Ascending aorta (tissue), 2 donors: Measurements from ENCODE around the gene GARRE1. TPM values are rescaled to one million over a fixed set of nuclear protein-coding genes. Genes with fewer than 3 reads are reported as not detected.

Source experiments
- DNase-seq, 2 donors: peaks; one replicate each; pipeline ENCODE4 v3.0.0-alpha.2; 2019; ENCODE audit warnings: low spot score in 2 of 2
- H3K27ac ChIP-seq, 2 donors: fragments of 200-600 bp; sonication (generic); one replicate each; pipeline ENCODE4 v1.5.1; 2016 to 2017; ENCODE audit warnings: mild to moderate bottlenecking in 1 of 2
- H3K27me3 ChIP-seq: fragments of 200-600 bp; sonication (generic); one replicate; pipeline ENCODE4 v1.5.1; 2017
- H3K36me3 ChIP-seq, 2 donors: fragments of 200-600 bp; sonication (generic); one replicate each; pipeline ENCODE4 v1.5.1; 2016
- H3K4me1 ChIP-seq, 2 donors: fragments of 200-600 bp; sonication (generic); one replicate each; pipeline ENCODE4 v1.5.1; 2016 to 2017; ENCODE audit warnings: mild to moderate bottlenecking in 1 of 2
- H3K4me3 ChIP-seq, 2 donors: fragments of 200-600 bp; sonication (generic); one replicate each; pipeline ENCODE4 v1.5.1; 2016 to 2017; ENCODE audit warnings: mild to moderate bottlenecking in 1 of 2
- H3K9me3 ChIP-seq, 2 donors: fragments of 200-600 bp; sonication (generic); one replicate each; pipeline ENCODE4 v1.5.1; 2016
- CTCF ChIP-seq, 3 experiments: fragments of 200-600 bp in 2 of 3; fragments of 450-650 bp in 1 of 3; sonication (generic) in 2 of 3; IDR thresholded peaks; one replicate each; pipeline ENCODE4 v1.5.1; 2016 to 2019; ENCODE audit warnings: antibody characterized with exemption in 3 of 3, mild to moderate bottlenecking in 1 of 3, moderate library complexity in 1 of 3
- intact Hi-C: fragments of 100-400 bp; cut with DNase I; formaldehyde crosslinking; loops from one replicate; pipeline ENCODE4 v1.15.1; 2023
- total RNA-seq: library from RNA; depleted of rRNA; stranded (reverse); fragments of >200 nt; gene quantifications from one replicate; pipeline ENCODE4 v1.1.0, GENCODE V29; 2016

GARRE1 gene
- total RNA-seq, 1 donor from 2014 or later: 59.2 TPM

- Histone ChIP-seq H3K4me1 (peaks cover 3 to 42% of the 10 kb centered on the region in 2 donors), H3K4me3 (no peak overlapping the region), H3K27me3 (no peaks in the 10 kb centered on the region), H3K36me3 (no peaks in the 10 kb centered on the region), H3K9me3 (no peaks in the 10 kb centered on the region), H3K27ac (peak overlapping the region; percentile 95 to 98)
- no peak for TF ChIP-seq CTCF (IDR thresholded peaks at IDR 0.05)
- intact Hi-C loops: loop anchor here (5.0 to 10.0 kb wide), 2 partner anchors 80 to 227 kb away; partner anchors contain the start of gene WTIP
- no peak for DNase-seq
Measured at GRCh38 chr19:34257559-34257924, 3.2 kb downstream of the GARRE1 start.

GRCh38 chr19:34259367-34260095 is 5.2 kb downstream of the GARRE1 start:
- no peaks in the 10 kb centered on the region for H3K36me3 ChIP-seq
- peaks cover 3 to 42% of the 10 kb centered on the region in 2 donors for H3K4me1 ChIP-seq
- no peaks in the 10 kb centered on the region for H3K27me3 ChIP-seq
- TF ChIP-seq CTCF (IDR thresholded peaks at IDR 0.05): no peak
- H3K9me3 ChIP-seq: no peaks in the 10 kb centered on the region
- H3K4me3 ChIP-seq: no peak overlapping the region
- intact Hi-C loops: loop anchor here (5.0 to 10.0 kb wide), 2 partner anchors 78 to 225 kb away; partner anchors contain the start of gene WTIP
- peak overlapping the region; percentile 16 to 23 for H3K27ac ChIP-seq
- no peak for DNase-seq

GRCh38 chr19:34260771-34261173 is 6.4 kb downstream of the GARRE1 start:
- Histone ChIP-seq H3K36me3 (no peaks in the 10 kb centered on the region), H3K4me1 (peaks cover 3 to 47% of the 10 kb centered on the region in 2 donors), H3K9me3 (no peaks in the 10 kb centered on the region), H3K4me3 (peak overlapping the region in 1 of 2 donors; percentile 1), H3K27me3 (no peaks in the 10 kb centered on the region), H3K27ac (peak overlapping the region in 1 of 2 donors; percentile 34)
- DNase-seq: no peak
- intact Hi-C loops: no loop called here
- no peak for TF ChIP-seq CTCF (IDR thresholded peaks at IDR 0.05)

GRCh38 chr19:34261334-34262109 is 7.2 kb downstream of the GARRE1 start:
- Histone ChIP-seq H3K27ac (peak overlapping the region in 1 of 2 donors; percentile 36), H3K4me1 (peaks cover 3 to 42% of the 10 kb centered on the region in 2 donors), H3K27me3 (no peaks in the 10 kb centered on the region), H3K9me3 (no peaks in the 10 kb centered on the region), H3K4me3 (peak overlapping the region in 1 of 2 donors; percentile 1), H3K36me3 (no peaks in the 10 kb centered on the region)
- DNase-seq: no peak
- TF ChIP-seq CTCF (IDR thresholded peaks at IDR 0.05): no peak
- intact Hi-C loops: no loop called here

- peaks cover 3 to 43% of the 10 kb centered on the region in 2 donors for H3K4me1 ChIP-seq
- no peaks in the 10 kb centered on the region for H3K36me3 ChIP-seq
- intact Hi-C loops: no loop called here
- no peak for DNase-seq
- H3K27me3 ChIP-seq: no peaks in the 10 kb centered on the region
- H3K4me3 ChIP-seq: no peak overlapping the region
- H3K9me3 ChIP-seq: no peaks in the 10 kb centered on the region
- peak overlapping the region; percentile 73 to 75 for H3K27ac ChIP-seq
- no peak for TF ChIP-seq CTCF (IDR thresholded peaks at IDR 0.05)
Measured at GRCh38 chr19:34263745-34264237, 9.4 kb downstream of the GARRE1 start.
